D341Med (cell line): Measurements from ENCODE around the gene PEAK3.

Experiments used
- DNase-seq: peaks from one replicate; pipeline ENCODE4 v3.0.0; 2012; ENCODE audit warnings: low spot score

The PEAK3 gene

GRCh38 chr19:2315818-2316353, 33.9 kb upstream of the PEAK3 start:
- peak; percentile 79 for DNase-seq

GRCh38 chr19:2315121-2315817, 33.3 kb upstream of the PEAK3 start:
- no peak for DNase-seq

- no peak for DNase-seq
Observed at GRCh38 chr19:2312820-2313501, 31.0 kb upstream of the PEAK3 start.

- no peak for DNase-seq
Observed at GRCh38 chr19:2311093-2311492, 29.1 kb upstream of the PEAK3 start.

- DNase-seq, result no peak
Observed at GRCh38 chr19:2309734-2310362, 27.9 kb upstream of the PEAK3 start.

GRCh38 chr19:2308114-2308556, 26.2 kb upstream of the PEAK3 start, which contains the start of gene LINGO3:
Gene LINGO3, minus strand, starts transcription at chr19:2308154. Its CDS starts 16,378 bp downstream, at chr19:2291776.
- peak; percentile 81 for DNase-seq

GRCh38 chr19:2307518-2308012, 25.6 kb upstream of the PEAK3 start:
- no peak for DNase-seq

GRCh38 chr19:2306971-2307370, 25.0 kb upstream of the PEAK3 start:
- DNase-seq, result no peak

GRCh38 chr19:2306281-2306806, 24.4 kb upstream of the PEAK3 start:
- no peak for DNase-seq

GRCh38 chr19:2305452-2306280, 23.7 kb upstream of the PEAK3 start:
- DNase-seq, result no peak

GRCh38 chr19:2303211-2303798, 21.3 kb upstream of the PEAK3 start:
- no peak for DNase-seq

- no peak for DNase-seq
Observed at GRCh38 chr19:2302319-2303210, 20.6 kb upstream of the PEAK3 start.

GRCh38 chr19:2300533-2300932, 18.6 kb upstream of the PEAK3 start:
- no peak for DNase-seq

GRCh38 chr19:2296141-2296540, 14.2 kb upstream of the PEAK3 start:
- no peak for DNase-seq

- peak; percentile 77 for DNase-seq
Observed at GRCh38 chr19:2294687-2295335, 12.8 kb upstream of the PEAK3 start.

GRCh38 chr19:2291185-2291751, 9.3 kb upstream of the PEAK3 start:
- no peak for DNase-seq

GRCh38 chr19:2290441-2291184, 8.6 kb upstream of the PEAK3 start:
- no peak for DNase-seq

- DNase-seq, result no peak
Observed at GRCh38 chr19:2289714-2290435, 7.9 kb upstream of the PEAK3 start.
